Measurements from ENCODE around the gene SLX9.
"Not testable (repeated sequence)": the region's sequence is repeated elsewhere in the genome, so short reads cannot be mapped to it uniquely, and the experiment has no call there.

Gene SLX9

GRCh38 chr21:44902268-44903049 is 37.4 kb upstream of the SLX9 start:
- DNase-seq: no peak

- DNase-seq: no peak
Measured at GRCh38 chr21:44903050-44903685, 36.7 kb upstream of the SLX9 start.

- DNase-seq: no peak
Measured at GRCh38 chr21:44903689-44904088, 36.1 kb upstream of the SLX9 start.

- no peak for DNase-seq
Measured at GRCh38 chr21:44904141-44904923, 35.5 kb upstream of the SLX9 start.

- no peak for DNase-seq
Measured at GRCh38 chr21:44905016-44905727, 34.7 kb upstream of the SLX9 start.

- no peak for DNase-seq
Measured at GRCh38 chr21:44905728-44906090, 34.1 kb upstream of the SLX9 start.

GRCh38 chr21:44907225-44907965 is 32.4 kb upstream of the SLX9 start:
- DNase-seq: no peak

- no peak for DNase-seq
Measured at GRCh38 chr21:44907966-44908895, 31.6 kb upstream of the SLX9 start.

GRCh38 chr21:44908908-44909307 is 30.9 kb upstream of the SLX9 start:
- DNase-seq: no peak

- DNase-seq: no peak
Measured at GRCh38 chr21:44909719-44910118, 30.1 kb upstream of the SLX9 start.

- DNase-seq: no peak
Measured at GRCh38 chr21:44910229-44911067, 29.4 kb upstream of the SLX9 start.

GRCh38 chr21:44911068-44911383 is 28.8 kb upstream of the SLX9 start:
- DNase-seq: no peak

- peak; percentile 66 for DNase-seq
Measured at GRCh38 chr21:44911384-44912157, 28.3 kb upstream of the SLX9 start.

- DNase-seq: no peak
Measured at GRCh38 chr21:44912158-44912473, 27.7 kb upstream of the SLX9 start.

GRCh38 chr21:44912506-44913412 is 27.1 kb upstream of the SLX9 start:
- not testable (repeated sequence) for DNase-seq

GRCh38 chr21:44913425-44914175 is 26.2 kb upstream of the SLX9 start:
- no peak for DNase-seq

GRCh38 chr21:44914176-44914874 is 25.5 kb upstream of the SLX9 start:
- peak; percentile 74 for DNase-seq
